OCI-LY7 (cell line): ENCODE data around the gene TLE4. TPM values are rescaled to one million over a fixed set of nuclear protein-coding genes. Genes with fewer than 3 reads are reported as not detected.

Experiments used
- BruUV-seq: library from RNA; stranded (reverse); fragments of 400-500 nt; replicated peaks from 2 replicates; lab custom pipeline; 2021; lab: Mats Ljungman, UMichigan
- CTCF ChIA-PET: fragments of 300-600 bp; sonication (Branson Sonifier 250); formaldehyde crosslinking; loops from one replicate; lab custom pipeline; 2022; ENCODE audit warnings: antibody characterized with exemption; ENCODE audit not compliant: unreplicated experiment; lab: Charles Lee
- POLR2A ChIA-PET: fragments of 300-600 bp; sonication (Branson Sonifier 250); formaldehyde crosslinking; loops from one replicate; lab custom pipeline; 2022; ENCODE audit warnings: antibody characterized with exemption; lab: Charles Lee
- DNase-seq: peaks from one replicate; pipeline ENCODE4 v3.0.0-alpha.2; 2015; ENCODE audit warnings: low spot score
- H2AFZ ChIP-seq: fragments of 200-600 bp; sonication (generic), shearing (Covaris generic); 2 replicates; pipeline ENCODE4 v1.6.1; 2014; ENCODE audit warnings: mild to moderate bottlenecking, antibody characterized with exemption, low read length, moderate library complexity
- H3K27ac ChIP-seq: fragments of 200-600 bp; sonication (generic); 2 replicates; pipeline ENCODE4 v1.5.1; 2014; ENCODE audit warnings: mixed run types, low read depth, mild to moderate bottlenecking, moderate library complexity, low read length, inconsistent platforms; ENCODE audit not compliant: poor library complexity, severe bottlenecking
- H3K36me3 ChIP-seq: fragments of 200-600 bp; sonication (generic); 2 replicates; pipeline ENCODE4 v1.6.1; 2014; ENCODE audit warnings: mild to moderate bottlenecking, antibody characterized with exemption, low read length, moderate library complexity, mixed read lengths; ENCODE audit not compliant: insufficient read depth
- H3K4me1 ChIP-seq: fragments of 200-600 bp; sonication (generic); 2 replicates; pipeline ENCODE4 v1.5.1; 2014; ENCODE audit warnings: mild to moderate bottlenecking, low read length; ENCODE audit not compliant: insufficient read depth, poor library complexity, severe bottlenecking
- H3K4me2 ChIP-seq: fragments of 200-600 bp; sonication (generic); 2 replicates; pipeline ENCODE4 v1.6.1; 2014; ENCODE audit warnings: mild to moderate bottlenecking, low read length
- H3K4me3 ChIP-seq: fragments of 200-600 bp; sonication (generic); 2 replicates; pipeline ENCODE4 v1.5.1; 2014; ENCODE audit warnings: mild to moderate bottlenecking, low read depth, low read length; ENCODE audit not compliant: poor library complexity, severe bottlenecking
- H3K79me2 ChIP-seq: fragments of 200-600 bp; sonication (generic); 2 replicates; pipeline ENCODE4 v1.6.1; 2016; ENCODE audit warnings: low read depth, mild to moderate bottlenecking, low read length, moderate library complexity, mixed read lengths; ENCODE audit not compliant: insufficient read depth
- H3K9me2 ChIP-seq: fragments of 200-600 bp; sonication (generic); 2 replicates; pipeline ENCODE4 v1.6.1; 2016; ENCODE audit warnings: mild to moderate bottlenecking, low read length, mixed read lengths; ENCODE audit not compliant: insufficient read depth
- H3K9me3 ChIP-seq: fragments of 200-600 bp; sonication (generic); 2 replicates; pipeline ENCODE4 v1.6.1; 2014; ENCODE audit warnings: mild to moderate bottlenecking, mixed run types, low read length, mixed read lengths
- H4K20me1 ChIP-seq: fragments of 200-600 bp; sonication (generic); 2 replicates; pipeline ENCODE4 v1.6.1; 2014; ENCODE audit warnings: mild to moderate bottlenecking, antibody characterized with exemption, low read length, moderate library complexity, mixed read lengths; ENCODE audit not compliant: insufficient read depth
- CTCF ChIP-seq: fragments of 200-600 bp; sonication (generic); conservative IDR thresholded peaks from 2 replicates; pipeline ENCODE4 v1.5.1; 2014; ENCODE audit warnings: mild to moderate bottlenecking, antibody characterized with exemption, low read length, moderate library complexity, mixed read lengths
- EZH2phosphoT487 ChIP-seq: fragments of 200-600 bp; sonication (generic); IDR thresholded peaks from 2 replicates; pipeline ENCODE4 v1.6.1; 2018; ENCODE audit warnings: low read depth, borderline replicate concordance, mild to moderate bottlenecking, mixed run types, antibody characterized with exemption, low read length, moderate library complexity, mixed read lengths
- intact Hi-C: fragments of 100-400 bp; cut with micrococcal nuclease; formaldehyde crosslinking; loops from one replicate; pipeline ENCODE4 v1.10.0; 2022; ENCODE audit not compliant: unreplicated experiment
- total RNA-seq, 2 experiments: library from RNA; depleted of rRNA in 1 of 2; stranded (reverse); fragments of >200 nt in 1 of 2; shearing (Covaris generic) in 1 of 2; gene quantifications; 2 replicates each; pipeline ENCODE4 v1.2.3, GENCODE V29; 2014 to 2022

TLE4 gene
- total RNA-seq, 2 experiments from 2014 or later: 36.7 to 41.7 TPM

- no peak for TF ChIP-seq CTCF
- TF ChIP-seq EZH2phosphoT487: no peak
- Histone ChIP-seq H3K9me3 (no peaks in the 10 kb centered on the region), H3K36me3 (no peaks in the 10 kb centered on the region), H3K79me2 (no peaks in the 10 kb centered on the region), H3K4me1 (no peaks in the 10 kb centered on the region), H2AFZ (no peak overlapping the region), H3K4me2 (no peak overlapping the region), H3K9me2 (no peaks in the 10 kb centered on the region), H3K4me3 (no peak overlapping the region), H3K27ac (no peak overlapping the region), H4K20me1 (no peaks in the 10 kb centered on the region)
- intact Hi-C loops: no loop called here
- no peak for DNase-seq
- ChIA-PET CTCF (no interaction called here), POLR2A (no interaction called here)
- BruUV-seq: no TSS peak
Measured at GRCh38 chr9:79524266-79524665, 47.5 kb upstream of the TLE4 start.

- Histone ChIP-seq H3K79me2 (no peaks in the 10 kb centered on the region), H3K9me2 (no peaks in the 10 kb centered on the region), H3K4me3 (no peak overlapping the region), H3K36me3 (no peaks in the 10 kb centered on the region), H4K20me1 (no peaks in the 10 kb centered on the region), H3K4me2 (no peak overlapping the region), H3K9me3 (no peaks in the 10 kb centered on the region), H3K27ac (no peak overlapping the region), H3K4me1 (no peaks in the 10 kb centered on the region), H2AFZ (no peak overlapping the region)
- intact Hi-C loops: no loop called here
- POLR2A ChIA-PET: no interaction called here
- DNase-seq: no peak
- TF ChIP-seq EZH2phosphoT487: no peak
- TF ChIP-seq CTCF: no peak
- BruUV-seq: no TSS peak
- CTCF ChIA-PET: no interaction called here
Measured at GRCh38 chr9:79526149-79526672, 45.6 kb upstream of the TLE4 start.

- intact Hi-C loops: no loop called here
- POLR2A ChIA-PET: no interaction called here
- H4K20me1 ChIP-seq: no peaks in the 10 kb centered on the region
- H3K79me2 ChIP-seq: no peaks in the 10 kb centered on the region
- BruUV-seq: no TSS peak
- TF ChIP-seq CTCF (no peak), EZH2phosphoT487 (no peak)
- no peaks in the 10 kb centered on the region for H3K4me1 ChIP-seq
- H2AFZ ChIP-seq: no peak overlapping the region
- H3K27ac ChIP-seq: no peak overlapping the region
- no peaks in the 10 kb centered on the region for H3K9me3 ChIP-seq
- no peaks in the 10 kb centered on the region for H3K36me3 ChIP-seq
- CTCF ChIA-PET: no interaction called here
- no peak overlapping the region for H3K4me3 ChIP-seq
- no peak overlapping the region for H3K4me2 ChIP-seq
- no peaks in the 10 kb centered on the region for H3K9me2 ChIP-seq
- no peak for DNase-seq
Measured at GRCh38 chr9:79535534-79535933, 36.2 kb upstream of the TLE4 start.
